ENCODE data around the gene PYM1. TPM values are rescaled to one million over a fixed set of nuclear protein-coding genes. Genes with fewer than 3 reads are reported as not detected.

Gene PYM1
- total and polyA plus RNA-seq, 2 of the 4 experiments (the other 2 are of a cell fraction): 26.5 to 27.8 TPM

GRCh38 chr12:55906056-55906455, 21.6 kb downstream of the PYM1 start:
- no peaks in the 10 kb centered on the region for H3K9me1 ChIP-seq (ENCODE audit: insufficient read depth, low read length)
- H2AK9ac ChIP-seq (replicated peaks; ENCODE audit: low read depth, low read length, poor library complexity): no peak overlapping the region
- H3K4me1 ChIP-seq (ENCODE audit: control insufficient read depth, insufficient read depth, low read length): peaks cover 2% of the 10 kb centered on the region
- in situ Hi-C loops (cut with MboI; ENCODE audit: low sequenced_read_pairs): no loop called here
- no peaks in the 10 kb centered on the region for H3K27me3 ChIP-seq (ENCODE audit: control insufficient read depth, insufficient read depth, low read length)
- no peak overlapping the region for H3K4ac ChIP-seq (ENCODE audit: low read depth, low read length)
- no peak overlapping the region for H2AK5ac ChIP-seq (ENCODE audit: low read depth, low read length)
- H3K4me3 ChIP-seq (ENCODE audit: insufficient read depth, low read depth, low read length): no peak overlapping the region
- dilution Hi-C loops (cut with HindIII; ENCODE audit: low sequenced_read_pairs, unreplicated experiment): no loop called here
- peaks cover 8 to 28% of the 10 kb centered on the region in 2 experiments for H3K79me1 ChIP-seq (ENCODE audit: low read depth in 1 of 2, low read length in 2 of 2)
- H3K23ac ChIP-seq (ENCODE audit: low read depth, low read length): no peak overlapping the region
- no CpG with 5 or more reads among the region's 1 CpG for WGBS, 2 experiments (ENCODE audit: extremely low coverage in 2 of 2, insufficient read length in 1 of 2)
- no peak overlapping the region for H3K27ac ChIP-seq (ENCODE audit: insufficient read depth, low read length)
- no peak for TF ChIP-seq MAFK (IDR thresholded peaks at IDR 0.05; ENCODE audit: low read depth, low read length)
- peak; percentile 17; the same call in 1 of the 2 replicates for TF ChIP-seq FOS (IDR thresholded peaks at IDR 0.05; ENCODE audit: low read depth, low read length)
- H4K20me1 ChIP-seq (ENCODE audit: insufficient read depth, low read length): peaks cover 5% of the 10 kb centered on the region; the same call in 1 of the 2 replicates
- no peak overlapping the region for H2BK120ac ChIP-seq (ENCODE audit: low read depth, low read length)
- no peak overlapping the region for H4K8ac ChIP-seq (ENCODE audit: low read depth in 2 of 2, low read length in 2 of 2)
- peak; percentile 76 for DNase-seq
- peak overlapping the region; percentile 63 for H2BK5ac ChIP-seq (ENCODE audit: low read depth, low read length, poor library complexity, severe bottlenecking)
- no peak overlapping the region for H2BK15ac ChIP-seq (ENCODE audit: low read depth, low read length)
- H4K5ac ChIP-seq (ENCODE audit: low read depth, low read length): no peak overlapping the region
- ATAC-seq (ENCODE audit: low read depth): peak; percentile 47
- H3K36me3 ChIP-seq (ENCODE audit: control insufficient read depth, insufficient read depth, low read length): peaks cover 14% of the 10 kb centered on the region
- ChIA-PET POLR2A (ENCODE audit: unreplicated experiment) (interaction anchor here (0.6 to 1.0 kb wide), 2 partner anchors 9 to 664 kb away, joined by 3 to 4 read pairs; no protein-coding TSS in a partner anchor), CTCF (no interaction called here)
- no peak overlapping the region for H3K4me2 ChIP-seq (ENCODE audit: low read depth, low read length)
- no peak overlapping the region for H3K14ac ChIP-seq (replicated peaks; ENCODE audit: low read depth, low read length)
- no peak overlapping the region for H3K9ac ChIP-seq (ENCODE audit: low read depth, low read length)
- no peak overlapping the region for H3K18ac ChIP-seq (ENCODE audit: low read depth, low read length)
- intact Hi-C loops (cut with micrococcal nuclease): loop anchor here (5.0 kb wide), 1 partner anchor 34 kb away; no protein-coding TSS in a partner anchor
- H2BK20ac ChIP-seq (ENCODE audit: low read depth, low read length): no peak overlapping the region
- H3K9me3 ChIP-seq (ENCODE audit: control insufficient read depth, insufficient read depth, low read length): no peaks in the 10 kb centered on the region
- H2AFZ ChIP-seq (replicated peaks; ENCODE audit: low read length, poor library complexity): no peak overlapping the region
- no peak overlapping the region for H4K91ac ChIP-seq (ENCODE audit: insufficient read depth, low read depth, low read length)
- no TSS peak for BruUV-seq (replicated peaks)
- no peak overlapping the region for H3K56ac ChIP-seq (ENCODE audit: extremely low read depth, insufficient read depth, low read length)

All from IMR-90 (cell line).